Hepatocyte (in vitro differentiated cells): ENCODE results near the gene KLHL42.

Experiments
- EZH2 ChIP-seq: fragments of 200-600 bp; sonication (generic); IDR thresholded peaks from 2 replicates; pipeline ENCODE4 v1.6.1; 2016; ENCODE audit warnings: antibody characterized with exemption, mild to moderate bottlenecking, borderline replicate concordance
- TF ChIP-seq, protein P1 (sequence below): fragments of 200-600 bp; sonication (generic); IDR thresholded peaks from 2 replicates; pipeline ENCODE4 v1.5.1; 2016; ENCODE audit warnings: antibody characterized with exemption, mild to moderate bottlenecking; ENCODE audit not compliant: poor library complexity

DNA sequence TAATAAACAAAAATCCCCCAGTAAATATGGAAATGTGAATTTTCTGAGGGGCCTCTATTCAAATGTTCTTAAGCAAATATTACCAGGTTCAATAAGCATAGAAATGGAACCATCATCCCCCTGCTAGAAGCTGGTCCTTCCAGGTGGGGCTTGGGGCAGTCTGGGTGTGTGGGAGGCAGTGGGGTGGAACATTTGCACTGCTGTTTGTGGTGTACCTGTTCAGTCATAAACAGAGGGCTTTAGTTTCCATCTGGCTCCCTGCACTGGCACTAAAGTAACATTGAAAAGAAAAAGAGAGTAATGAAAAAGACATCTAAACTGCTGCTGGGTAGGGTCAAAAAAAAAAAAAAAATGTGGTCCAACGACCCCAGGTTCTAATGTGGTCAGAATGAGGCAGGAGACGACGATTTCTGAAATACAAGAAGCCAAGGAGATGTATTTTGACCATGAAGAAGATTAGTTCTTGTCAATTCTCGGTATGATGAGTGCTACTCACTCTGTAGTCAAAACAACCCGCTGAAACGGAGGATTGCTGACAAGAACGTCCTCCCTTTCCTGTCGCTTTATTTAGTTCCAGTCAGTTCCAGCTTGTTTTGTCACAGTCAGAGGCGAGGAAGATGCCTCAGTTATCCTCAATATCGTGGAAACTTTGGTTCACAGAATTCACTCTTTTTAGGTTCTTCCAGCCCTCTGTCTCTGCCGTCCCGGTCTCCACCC lies 44.3 kb downstream of the KLHL42 start:
- TF ChIP-seq, protein P1, sequence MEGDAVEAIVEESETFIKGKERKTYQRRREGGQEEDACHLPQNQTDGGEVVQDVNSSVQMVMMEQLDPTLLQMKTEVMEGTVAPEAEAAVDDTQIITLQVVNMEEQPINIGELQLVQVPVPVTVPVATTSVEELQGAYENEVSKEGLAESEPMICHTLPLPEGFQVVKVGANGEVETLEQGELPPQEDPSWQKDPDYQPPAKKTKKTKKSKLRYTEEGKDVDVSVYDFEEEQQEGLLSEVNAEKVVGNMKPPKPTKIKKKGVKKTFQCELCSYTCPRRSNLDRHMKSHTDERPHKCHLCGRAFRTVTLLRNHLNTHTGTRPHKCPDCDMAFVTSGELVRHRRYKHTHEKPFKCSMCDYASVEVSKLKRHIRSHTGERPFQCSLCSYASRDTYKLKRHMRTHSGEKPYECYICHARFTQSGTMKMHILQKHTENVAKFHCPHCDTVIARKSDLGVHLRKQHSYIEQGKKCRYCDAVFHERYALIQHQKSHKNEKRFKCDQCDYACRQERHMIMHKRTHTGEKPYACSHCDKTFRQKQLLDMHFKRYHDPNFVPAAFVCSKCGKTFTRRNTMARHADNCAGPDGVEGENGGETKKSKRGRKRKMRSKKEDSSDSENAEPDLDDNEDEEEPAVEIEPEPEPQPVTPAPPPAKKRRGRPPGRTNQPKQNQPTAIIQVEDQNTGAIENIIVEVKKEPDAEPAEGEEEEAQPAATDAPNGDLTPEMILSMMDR, result no peak
- TF ChIP-seq EZH2, result no peak
